ENCODE results near the gene TMEM269.
"Not testable (repeated sequence)": the region's sequence is repeated elsewhere in the genome, so short reads cannot be mapped to it uniquely, and the experiment has no call there.

The TMEM269 gene

GRCh38 chr1:42774928-42775526 is 9.8 kb upstream of the TMEM269 start:
- DNase-seq (ENCODE audit: low read depth in 2 of 3, low spot score in 2 of 3), result no peak

GRCh38 chr1:42776502-42776901 is 8.3 kb upstream of the TMEM269 start:
- no peak for DNase-seq (ENCODE audit: low read depth in 2 of 3, low spot score in 2 of 3)

DNA sequence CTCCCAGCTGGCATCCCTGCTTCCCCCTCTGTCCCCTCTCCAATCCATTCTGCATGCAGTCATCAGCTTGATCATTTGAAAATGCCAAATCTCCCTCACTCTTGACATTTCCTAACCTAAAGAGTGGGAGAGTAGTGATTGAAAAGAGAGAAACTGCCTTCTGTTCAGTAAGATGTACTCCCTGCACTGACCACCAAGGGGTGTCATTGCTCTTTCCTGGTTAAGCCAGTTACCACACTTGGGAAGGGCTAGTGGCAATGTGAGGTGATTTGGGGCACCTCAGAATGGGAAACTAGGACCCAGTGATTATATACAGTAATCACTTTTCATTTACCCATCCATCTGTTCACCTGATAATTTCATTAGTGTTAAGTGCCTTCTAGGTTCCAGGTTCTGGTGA is 6.9 kb upstream of the TMEM269 start:
- no peak for DNase-seq (ENCODE audit: low read depth in 2 of 3, low spot score in 2 of 3)

GRCh38 chr1:42779725-42780124 is 5.1 kb upstream of the TMEM269 start:
- no peak for DNase-seq (ENCODE audit: low read depth in 2 of 3, low spot score in 2 of 3)

GRCh38 chr1:42780176-42780575 is 4.6 kb upstream of the TMEM269 start:
- no peak for DNase-seq (ENCODE audit: low read depth in 2 of 3, low spot score in 2 of 3)

GRCh38 chr1:42783092-42783491 is 1.7 kb upstream of the TMEM269 start:
- DNase-seq (ENCODE audit: low read depth in 2 of 3, low spot score in 2 of 3), result no peak

GRCh38 chr1:42784547-42784945 is 245 bp upstream of the TMEM269 start:
- no peak for DNase-seq (ENCODE audit: low read depth in 2 of 3, low spot score in 2 of 3)

GRCh38 chr1:42786097-42786496 is 1.3 kb downstream of the TMEM269 start:
- no peak for DNase-seq (ENCODE audit: low read depth in 2 of 3, low spot score in 2 of 3)

GRCh38 chr1:42788021-42788420 is 3.2 kb downstream of the TMEM269 start:
- DNase-seq (ENCODE audit: low read depth in 2 of 3, low spot score in 2 of 3), result no peak

- no peak for DNase-seq (ENCODE audit: low read depth in 2 of 3, low spot score in 2 of 3)
Observed at GRCh38 chr1:42793824-42794223, 9.0 kb downstream of the TMEM269 start.

- DNase-seq (ENCODE audit: low read depth in 2 of 3, low spot score in 2 of 3), result no peak
Observed at GRCh38 chr1:42797414-42797813, 12.6 kb downstream of the TMEM269 start.

DNA sequence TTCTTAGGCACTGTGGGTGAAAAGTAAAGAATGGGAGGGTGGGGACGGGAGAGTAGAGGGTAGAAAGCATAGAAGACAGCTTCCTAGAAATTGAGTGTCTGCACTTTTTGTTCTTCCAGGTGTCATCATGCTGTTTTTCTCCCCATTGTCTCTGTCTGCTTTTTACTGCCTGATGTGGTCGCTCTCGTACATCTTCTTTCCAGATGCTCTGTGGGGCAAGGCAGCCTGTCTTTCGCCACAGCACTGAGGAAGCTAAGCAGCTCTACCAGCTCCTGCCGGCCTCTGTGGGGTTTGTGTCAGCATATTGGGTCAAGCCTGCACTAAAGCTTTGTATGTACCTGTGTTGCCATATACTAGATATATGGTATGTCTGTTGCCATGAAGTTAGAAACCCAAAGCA is 13.2 kb downstream of the TMEM269 start:
- no peak for DNase-seq (ENCODE audit: low read depth in 2 of 3, low spot score in 2 of 3)

- DNase-seq (ENCODE audit: low read depth in 2 of 3, low spot score in 2 of 3), result no peak
Observed at GRCh38 chr1:42801832-42802473, 17.2 kb downstream of the TMEM269 start.

DNA sequence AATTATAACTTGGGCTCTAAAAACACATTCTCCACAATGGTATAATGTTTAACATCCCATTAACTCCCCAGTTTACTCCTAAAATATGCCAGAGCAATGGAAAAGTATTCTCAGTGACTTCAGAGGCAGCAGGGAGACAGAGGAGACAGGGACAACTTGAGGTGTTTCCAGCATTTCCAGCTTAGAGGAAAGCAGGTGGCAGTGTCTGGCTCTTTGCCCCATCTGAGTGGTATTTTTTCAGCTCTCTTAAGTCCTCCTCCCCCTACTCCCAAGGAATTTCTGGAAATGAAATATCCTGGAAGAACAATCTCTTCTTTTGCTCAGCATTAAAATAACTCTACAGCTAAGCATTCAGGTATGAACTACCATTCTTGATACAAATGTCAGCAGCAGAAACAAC is 21.4 kb downstream of the TMEM269 start:
- no peak for DNase-seq (ENCODE audit: low read depth in 2 of 3, low spot score in 2 of 3)

- no peak for DNase-seq (ENCODE audit: low read depth in 2 of 3, low spot score in 2 of 3)
Observed at GRCh38 chr1:42806593-42806992, 21.8 kb downstream of the TMEM269 start.

GRCh38 chr1:42807056-42807668 is 22.4 kb downstream of the TMEM269 start:
- no peak for DNase-seq (ENCODE audit: low read depth in 2 of 3, low spot score in 2 of 3)

GRCh38 chr1:42814815-42815214 is 30.0 kb downstream of the TMEM269 start:
- DNase-seq (ENCODE audit: low read depth in 2 of 3, low spot score in 2 of 3), result not testable (repeated sequence)

- no peak for DNase-seq (ENCODE audit: low read depth in 2 of 3, low spot score in 2 of 3)
Observed at GRCh38 chr1:42815941-42816584, 31.3 kb downstream of the TMEM269 start.

GRCh38 chr1:42816585-42817439 is 32.0 kb downstream of the TMEM269 start, which contains the start of the genes ERMAP and SVBP:
Gene ERMAP, plus strand, starts transcription at chr1:42817122. Its CDS starts 13,327 bp downstream, at chr1:42830449.
Gene SVBP, minus strand, starts transcription at chr1:42817397. Its CDS starts 853 bp downstream, at chr1:42816544.
- DNase-seq (ENCODE audit: low read depth in 2 of 3, low spot score in 2 of 3), result peak; percentile 89 to 93 (median 90)

DNA sequence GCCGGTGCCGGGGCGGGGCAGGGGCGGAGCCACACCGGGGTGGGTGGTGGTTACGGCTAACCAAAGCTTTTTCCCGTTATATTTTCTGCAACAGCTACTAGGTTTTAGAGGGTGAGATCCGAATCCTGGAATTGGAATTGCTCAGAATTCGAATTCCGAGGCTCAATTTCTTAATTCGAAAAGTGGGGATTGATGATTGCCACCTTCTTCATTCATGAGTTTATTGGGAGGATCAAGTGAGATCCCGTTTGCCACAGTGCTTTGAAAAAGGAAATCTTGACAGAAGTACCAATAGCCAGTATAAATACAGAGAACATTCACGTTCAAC is 32.6 kb downstream of the TMEM269 start:
- DNase-seq (ENCODE audit: low read depth in 2 of 3, low spot score in 2 of 3), result no peak

- no peak for DNase-seq (ENCODE audit: low read depth in 2 of 3, low spot score in 2 of 3)
Observed at GRCh38 chr1:42817976-42818375, 33.2 kb downstream of the TMEM269 start.
